Endothelial cell (in vitro differentiated cells): Measurements from ENCODE around the gene SPACA4. TPM values are rescaled to one million over a fixed set of nuclear protein-coding genes. Genes with fewer than 3 reads are reported as not detected.
A peak's percentile ranks its signal among the peaks of the same experiment; 100 is the strongest.

Experiments
- DNase-seq: peaks from one replicate; pipeline ENCODE4 v3.0.0; 2021; ENCODE audit warnings: low spot score
- H3K27ac Mint-ChIP-seq: one replicate; pipeline ENCODE4 v1.8.0; 2021; ENCODE audit warnings: mixed read lengths, inconsistent platforms; ENCODE audit not compliant: unreplicated experiment
- H3K27me3 Mint-ChIP-seq: one replicate; pipeline ENCODE4 v1.8.0; 2021; ENCODE audit warnings: mild to moderate bottlenecking, moderate library complexity, mixed read lengths, inconsistent platforms; ENCODE audit not compliant: unreplicated experiment
- H3K36me3 Mint-ChIP-seq: one replicate; pipeline ENCODE4 v1.8.0; 2021; ENCODE audit warnings: mild to moderate bottlenecking, low read depth, mixed read lengths, inconsistent platforms; ENCODE audit not compliant: unreplicated experiment
- H3K4me1 Mint-ChIP-seq: one replicate; pipeline ENCODE4 v1.8.0; 2021; ENCODE audit warnings: mild to moderate bottlenecking, mixed read lengths, inconsistent platforms; ENCODE audit not compliant: unreplicated experiment
- H3K4me3 Mint-ChIP-seq: one replicate; pipeline ENCODE4 v1.8.0; 2021; ENCODE audit warnings: mild to moderate bottlenecking, mixed read lengths, inconsistent platforms; ENCODE audit not compliant: unreplicated experiment
- H3K9me3 Mint-ChIP-seq: one replicate; pipeline ENCODE4 v1.8.0; 2021; ENCODE audit warnings: mixed read lengths, inconsistent platforms; ENCODE audit not compliant: unreplicated experiment
- CTCF ChIP-seq: fragments of 200-600 bp; sonication (generic); IDR thresholded peaks from one replicate; pipeline ENCODE4 v1.5.0; 2021; ENCODE audit warnings: antibody characterized with exemption; ENCODE audit not compliant: unreplicated experiment
- total RNA-seq: library from RNA; stranded (reverse); fragmentation: NEBNext Ultra II Directional; extraction: Animal tissue kit (Norgen Biotek cat#: 25700); gene quantifications from one replicate; pipeline ENCODE4 v1.2.1, GENCODE V29; 2021; ENCODE audit not compliant: unreplicated experiment

Gene SPACA4
- total RNA-seq, 1 donor from 2014 or later, result not detected

- H3K4me1 Mint-ChIP-seq, result peaks cover 28% of the 10 kb centered on the region
- H3K27ac Mint-ChIP-seq, result peak overlapping the region; percentile 48
- TF ChIP-seq CTCF, result no peak
- peaks cover 30% of the 10 kb centered on the region for H3K36me3 Mint-ChIP-seq
- H3K4me3 Mint-ChIP-seq, result peak overlapping the region; percentile 47
- no peak for DNase-seq
- H3K9me3 Mint-ChIP-seq, result no peaks in the 10 kb centered on the region
- H3K27me3 Mint-ChIP-seq, result peaks cover 15% of the 10 kb centered on the region
These were observed 8.9 kb downstream of the SPACA4 start for GRCh38 chr19:48615231-48616040.

DNA sequence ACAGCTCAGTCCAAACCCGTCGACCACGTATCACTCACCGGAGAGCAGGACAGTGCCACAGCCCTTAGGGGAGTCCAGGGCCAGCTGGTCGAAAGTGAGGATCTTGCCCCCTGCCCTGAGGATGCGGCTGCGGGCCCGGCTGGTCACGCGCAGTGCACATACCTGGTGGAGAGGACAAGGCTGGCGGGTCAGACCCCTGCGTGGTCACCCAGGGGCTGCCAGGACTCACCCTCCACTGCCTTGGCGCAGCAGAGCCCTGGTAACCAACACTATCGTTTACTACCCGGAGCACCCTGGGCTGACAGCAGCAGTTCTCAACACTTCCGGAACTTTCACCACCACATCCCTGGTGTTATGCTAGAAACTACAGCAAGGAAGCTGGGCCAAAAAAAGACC, 9.5 kb downstream of the SPACA4 start:
- Mint-ChIP-seq H3K4me3 (peak overlapping the region; percentile 76), H3K27ac (no peak overlapping the region), H3K4me1 (peaks cover 28% of the 10 kb centered on the region), H3K36me3 (peaks cover 30% of the 10 kb centered on the region), H3K27me3 (peaks cover 15% of the 10 kb centered on the region), H3K9me3 (no peaks in the 10 kb centered on the region)
- no peak for DNase-seq
- no peak for TF ChIP-seq CTCF

DNA sequence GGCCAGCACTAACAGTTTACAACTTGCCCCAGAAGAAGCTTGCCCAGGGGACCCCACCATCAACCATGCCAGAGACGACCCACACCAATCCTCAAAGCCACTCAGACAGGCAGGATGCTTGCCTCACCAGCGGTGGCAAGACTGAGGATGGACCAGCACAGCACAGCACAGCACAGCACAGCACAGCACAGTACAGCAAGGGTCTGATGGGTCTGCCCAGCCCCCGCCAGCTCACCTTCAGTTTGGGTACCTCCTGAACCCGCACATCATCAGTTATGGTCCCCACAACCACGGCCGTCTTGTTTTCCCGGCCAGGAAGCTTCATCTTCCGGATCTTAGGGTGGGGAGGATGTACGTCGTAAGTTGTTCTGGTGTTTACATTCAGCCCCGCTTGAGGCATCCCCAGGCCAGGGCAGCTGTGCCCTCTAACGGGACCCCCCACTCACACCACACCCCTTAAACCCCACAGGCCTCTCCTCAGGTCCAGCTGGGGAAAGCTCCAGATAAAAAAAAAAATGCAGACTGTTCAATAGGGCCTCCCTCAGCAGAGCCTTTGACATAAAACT, 10.0 kb downstream of the SPACA4 start:
- H3K9me3 Mint-ChIP-seq, result no peaks in the 10 kb centered on the region
- H3K27me3 Mint-ChIP-seq, result peaks cover 15% of the 10 kb centered on the region
- peak overlapping the region; percentile 99 for H3K4me3 Mint-ChIP-seq
- no peak for TF ChIP-seq CTCF
- H3K4me1 Mint-ChIP-seq, result peaks cover 28% of the 10 kb centered on the region
- peaks cover 30% of the 10 kb centered on the region for H3K36me3 Mint-ChIP-seq
- DNase-seq, result no peak
- no peak overlapping the region for H3K27ac Mint-ChIP-seq

DNA sequence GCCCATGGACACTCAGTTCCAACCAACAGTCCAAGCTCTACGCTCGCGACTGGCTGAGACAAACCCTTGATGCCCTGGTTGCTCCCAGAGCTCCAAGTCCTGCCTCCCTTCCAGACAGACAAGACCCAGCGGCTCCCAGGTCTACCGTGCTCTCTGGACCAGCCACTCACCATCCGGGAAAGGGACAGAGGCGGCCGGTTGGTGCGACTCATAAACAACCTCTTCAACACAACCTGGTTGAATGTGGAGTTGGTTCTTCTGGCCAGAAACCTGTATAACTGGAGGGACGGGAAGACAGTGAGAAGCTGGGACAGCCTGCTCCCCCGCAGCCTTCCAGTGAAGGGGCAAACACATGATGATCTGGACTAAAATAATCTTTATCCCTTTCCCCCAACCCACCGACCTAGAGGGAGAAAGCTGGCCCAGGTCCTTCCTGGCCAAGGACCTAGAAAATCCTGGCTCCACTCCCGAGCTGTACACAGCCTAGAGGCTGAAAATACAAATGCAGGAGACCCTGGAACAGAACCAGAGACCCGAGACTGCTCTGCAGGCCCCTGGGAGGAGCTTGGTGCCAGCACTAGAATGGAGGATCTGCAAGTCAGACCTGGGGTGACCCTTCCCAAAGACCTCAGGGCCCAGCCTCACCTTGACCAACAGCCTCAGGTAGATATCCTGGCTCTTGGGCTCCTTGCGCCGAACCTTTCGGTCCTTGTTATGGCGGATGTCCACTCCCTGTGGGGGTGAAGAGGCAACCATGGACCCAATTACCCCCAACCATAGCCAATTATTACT, 10.8 kb downstream of the SPACA4 start:
- no peak for TF ChIP-seq CTCF
- H3K27ac Mint-ChIP-seq, result peak overlapping the region; percentile 96
- DNase-seq, result no peak
- peaks cover 15% of the 10 kb centered on the region for H3K27me3 Mint-ChIP-seq
- H3K4me1 Mint-ChIP-seq, result peaks cover 28% of the 10 kb centered on the region
- no peaks in the 10 kb centered on the region for H3K9me3 Mint-ChIP-seq
- peaks cover 32% of the 10 kb centered on the region for H3K36me3 Mint-ChIP-seq
- peak overlapping the region; percentile 99 for H3K4me3 Mint-ChIP-seq
